NB4 (cell line): ENCODE measurements around the gene SNX25.

ENCODE experiments used
- DNase-seq: peaks from one replicate; pipeline ENCODE4 v3.0.0; 2010; ENCODE audit warnings: low read depth
- H3K4me3 ChIP-seq: one replicate; pipeline ENCODE4 v1.5.1; 2011; ENCODE audit warnings: mild to moderate bottlenecking, low read depth, low read length, moderate library complexity
- CTCF ChIP-seq: IDR thresholded peaks from one replicate; pipeline ENCODE4 v1.5.1; 2012; ENCODE audit warnings: low read depth, low read length
- MAX ChIP-seq: IDR thresholded peaks from 2 replicates; pipeline ENCODE4 v1.6.1; 2011; ENCODE audit warnings: low read depth, low read length
- MYC ChIP-seq: IDR thresholded peaks from 2 replicates; pipeline ENCODE4 v1.6.1; 2011; ENCODE audit warnings: low read depth, low read length
- POLR2A ChIP-seq: IDR thresholded peaks from 2 replicates; pipeline ENCODE4 v1.6.1; 2011; ENCODE audit warnings: mild to moderate bottlenecking; ENCODE audit not compliant: insufficient read length; ENCODE audit errors: extremely low read depth

The SNX25 gene

GRCh38 chr4:185286571-185286970 is 77.2 kb downstream of the SNX25 start:
- H3K4me3 ChIP-seq = no peak overlapping the region
- DNase-seq = no peak
- TF ChIP-seq MYC (no peak), POLR2A (no peak), MAX (no peak), CTCF (no peak)

- no peak for TF ChIP-seq POLR2A
- no peak for TF ChIP-seq MYC
- no peak for TF ChIP-seq CTCF
- no peak for TF ChIP-seq MAX
- H3K4me3 ChIP-seq = no peak overlapping the region
- no peak for DNase-seq
These were observed 77.6 kb downstream of the SNX25 start for GRCh38 chr4:185287031-185287430.

GRCh38 chr4:185290018-185290607 is 80.7 kb downstream of the SNX25 start:
- H3K4me3 ChIP-seq = no peak overlapping the region
- no peak for TF ChIP-seq CTCF
- no peak for TF ChIP-seq MAX
- no peak for TF ChIP-seq MYC
- no peak for TF ChIP-seq POLR2A
- DNase-seq = no peak

GRCh38 chr4:185290656-185291055 is 81.3 kb downstream of the SNX25 start:
- TF ChIP-seq POLR2A = no peak
- TF ChIP-seq MAX = no peak
- no peak for TF ChIP-seq CTCF
- no peak for TF ChIP-seq MYC
- DNase-seq = no peak
- no peak overlapping the region for H3K4me3 ChIP-seq

- TF ChIP-seq POLR2A (no peak), CTCF (no peak), MYC (no peak), MAX (no peak)
These were observed 83.8 kb downstream of the SNX25 start for GRCh38 chr4:185293202-185293601.

More at GRCh38 chr4:185293202-185293601, 83.8 kb downstream of the SNX25 start:
- no peak overlapping the region for H3K4me3 ChIP-seq
- no peak for DNase-seq
